BJ (cell line): ENCODE results near the gene POP4. TPM values are rescaled to one million over a fixed set of nuclear protein-coding genes. Genes with fewer than 3 reads are reported as not detected.
A peak's percentile ranks its signal among the peaks of the same experiment; 100 is the strongest.

ENCODE experiments used
- CTCF ChIA-PET: fragments of 350-600 bp; formaldehyde crosslinking; extraction: SDS; loops from one replicate; lab custom pipeline; 2021; ENCODE audit warnings: antibody characterized with exemption, inconsistent platforms; lab: Yijun Ruan, JAX
- POLR2A ChIA-PET: fragments of 300-600 bp; sonication (Branson Sonifier 250); formaldehyde crosslinking; extraction: SDS; loops from one replicate; lab custom pipeline; 2021; ENCODE audit warnings: antibody characterized with exemption; lab: Charles Lee
- DNase-seq: peaks from one replicate; pipeline ENCODE4 v3.0.0-alpha.2; 2011; ENCODE audit warnings: low read depth
- H3K27me3 ChIP-seq: 2 replicates; pipeline ENCODE4 v1.6.0; 2011; ENCODE audit warnings: low read length; ENCODE audit not compliant: control insufficient read depth, insufficient read depth
- H3K36me3 ChIP-seq: 2 replicates; pipeline ENCODE4 v1.5.1; 2011; ENCODE audit warnings: low read length; ENCODE audit not compliant: control insufficient read depth, insufficient read depth
- H3K4me3 ChIP-seq: 2 replicates; pipeline ENCODE4 v1.5.1; 2011; ENCODE audit warnings: low read depth, mild to moderate bottlenecking, control low read depth, low read length
- CTCF ChIP-seq: IDR thresholded peaks from 2 replicates; pipeline ENCODE4 v1.5.1; 2011; ENCODE audit warnings: low read depth, mild to moderate bottlenecking, control low read depth, inconsistent platforms, low read length, moderate library complexity; ENCODE audit not compliant: insufficient read depth
- polyA plus RNA-seq: library from polyadenylated mRNA; depleted of rRNA; stranded (reverse); fragments of >200 nt; gene quantifications from 2 replicates; pipeline ENCODE4 v1.2.3, GENCODE V29; 2011

Gene POP4
- polyA plus RNA-seq, 1 experiment: 55.3 TPM

GRCh38 chr19:29662604-29663404 is 56.7 kb downstream of the POP4 start:
- Histone ChIP-seq H3K27me3 (no peaks in the 10 kb centered on the region), H3K4me3 (peak overlapping the region; percentile 18), H3K36me3 (no peaks in the 10 kb centered on the region; the same call in 1 of the 2 replicates)
- DNase-seq: peak; percentile 81
- ChIA-PET POLR2A (interaction anchor here (0.8 kb wide), 1 partner anchor 15 kb away, joined by 4 read pairs; no protein-coding TSS in a partner anchor), CTCF (interaction anchor here (0.6 to 10.1 kb wide), 9 partner anchors 15 to 1009 kb away, joined by 3 to 62 read pairs (median 5); partner anchors contain the start of gene POP4)
- TF ChIP-seq CTCF: no peak

- POLR2A ChIA-PET: no interaction called here
- H3K36me3 ChIP-seq: no peaks in the 10 kb centered on the region; the same call in 1 of the 2 replicates
- CTCF ChIA-PET: interaction anchor here (0.5 to 10.1 kb wide), 7 partner anchors 30 to 937 kb away, joined by 3 to 62 read pairs (median 5); partner anchors contain the start of gene POP4
- no peaks in the 10 kb centered on the region for H3K27me3 ChIP-seq
- no peak for TF ChIP-seq CTCF
- no peak for DNase-seq
- no peak overlapping the region for H3K4me3 ChIP-seq
Observed at GRCh38 chr19:29663861-29664752, 58.0 kb downstream of the POP4 start.

- no peak for DNase-seq
- TF ChIP-seq CTCF: no peak
- ChIA-PET POLR2A (no interaction called here), CTCF (interaction anchor here (0.5 to 10.1 kb wide), 5 partner anchors 29 to 938 kb away, joined by 3 to 62 read pairs (median 3); no protein-coding TSS in a partner anchor)
- no peaks in the 10 kb centered on the region; the same call in 1 of the 2 replicates for H3K36me3 ChIP-seq
- H3K27me3 ChIP-seq: no peaks in the 10 kb centered on the region
- peak overlapping the region; percentile 82 for H3K4me3 ChIP-seq
Observed at GRCh38 chr19:29664753-29665214, 58.7 kb downstream of the POP4 start.

GRCh38 chr19:29665215-29665825 is 59.2 kb downstream of the POP4 start, which contains the start of gene PLEKHF1:
Gene PLEKHF1 (plus strand): TSS chr19:29665461. CDS start chr19:29673840, 8,379 bp downstream.
- H3K27me3 ChIP-seq: no peaks in the 10 kb centered on the region
- DNase-seq: no peak
- peak within 1 kb of the TSS; percentile 82 for H3K4me3 ChIP-seq
- H3K36me3 ChIP-seq: no peaks in the 10 kb centered on the region; the same call in 1 of the 2 replicates
- POLR2A ChIA-PET: no interaction called here
- CTCF ChIA-PET: interaction anchor here (0.7 to 10.1 kb wide), 4 partner anchors 29 to 55 kb away, joined by 3 to 62 read pairs (median 4); no protein-coding TSS in a partner anchor
- no peak for TF ChIP-seq CTCF
